Thymus (tissue), 11 donors: ENCODE data around the gene DUOXA2. TPM values are rescaled to one million over a fixed set of nuclear protein-coding genes. Genes with fewer than 3 reads are reported as not detected.
"Not testable (repeated sequence)": the region's sequence is repeated elsewhere in the genome, so short reads cannot be mapped to it uniquely, and the experiment has no call there.

Experiments used
- DNase-seq, 9 donors: peaks; one replicate each; pipeline ENCODE4 v3.0.0-alpha.2; 2013; ENCODE audit warnings: low spot score in 9 of 9, low read depth in 6 of 9, missing footprints in 1 of 9
- H3K27ac ChIP-seq, 2 donors: one replicate each; pipeline ENCODE4 v1.5.1; 2013; ENCODE audit warnings: control low read depth in 1 of 2, low read depth in 1 of 2, low read length in 1 of 2, mild to moderate bottlenecking in 1 of 2, moderate library complexity in 1 of 2
- H3K27me3 ChIP-seq, 2 donors: one replicate each; pipeline ENCODE4 v1.5.1; 2013; ENCODE audit warnings: low read length in 1 of 2; ENCODE audit not compliant: control insufficient read depth in 2 of 2, insufficient read depth in 1 of 2
- H3K36me3 ChIP-seq, 2 donors: one replicate each; pipeline ENCODE4 v1.5.1; 2013; ENCODE audit warnings: low read length in 1 of 2, mild to moderate bottlenecking in 1 of 2, moderate library complexity in 1 of 2; ENCODE audit not compliant: control insufficient read depth in 2 of 2, insufficient read depth in 2 of 2
- H3K4me1 ChIP-seq, 2 donors: one replicate each; pipeline ENCODE4 v1.5.1; 2013; ENCODE audit warnings: low read length in 2 of 2; ENCODE audit not compliant: control insufficient read depth in 2 of 2, insufficient read depth in 2 of 2
- H3K4me3 ChIP-seq, 2 donors: one replicate each; pipeline ENCODE4 v1.5.1; 2013; ENCODE audit warnings: low read length in 2 of 2, control low read depth in 1 of 2, mild to moderate bottlenecking in 1 of 2
- H3K9me3 ChIP-seq, 2 donors: one replicate each; pipeline ENCODE4 v1.5.1; 2013; ENCODE audit warnings: low read length in 1 of 2, mild to moderate bottlenecking in 1 of 2; ENCODE audit not compliant: control insufficient read depth in 2 of 2, insufficient read depth in 1 of 2
- WGBS: extraction: QIAGEN DNeasy Blood & Tissue Kit; methylation state at CpG from one replicate; pipeline ENCODE4 v1.1.7; 2013; 5-methylcytosine and 5-hydroxymethylcytosine counted together
- polyA plus RNA-seq: library from polyadenylated mRNA; stranded (reverse); fragments of 200-250 nt; gene quantifications from one replicate; pipeline ENCODE4 v1.2.3, GENCODE V29; 2013
- total RNA-seq: library from RNA; stranded (reverse); fragments of 120-200 nt; gene quantifications from one replicate; pipeline ENCODE4 v1.2.4, GENCODE V29; 2013
- donor health status: healthy.

DUOXA2 gene
- total and polyA plus RNA-seq, 2 donors = 0.05 to 0.23 TPM

GRCh38 chr15:45080593-45080992, 33.5 kb upstream of the DUOXA2 start:
- 97% methylated on average over 2 of the region's 3 CpGs for WGBS
- H3K27ac ChIP-seq, H3K36me3 ChIP-seq, H3K4me1 ChIP-seq, H3K27me3 ChIP-seq, H3K9me3 ChIP-seq, DNase-seq, H3K4me3 ChIP-seq: not testable (repeated sequence)

- not testable (repeated sequence) for H3K9me3 ChIP-seq, H3K4me3 ChIP-seq, DNase-seq, H3K27ac ChIP-seq, H3K27me3 ChIP-seq, H3K4me1 ChIP-seq, H3K36me3 ChIP-seq
- WGBS = 85% methylated on average over 10 of the region's 10 CpGs
Measured at GRCh38 chr15:45082412-45082811, 31.7 kb upstream of the DUOXA2 start.

- H3K27ac ChIP-seq = no peak overlapping the region
- no peak overlapping the region for H3K4me3 ChIP-seq
- no peaks in the 10 kb centered on the region for H3K4me1 ChIP-seq
- no peaks in the 10 kb centered on the region for H3K36me3 ChIP-seq
- DNase-seq = no peak
- H3K9me3 ChIP-seq = no peaks in the 10 kb centered on the region
- no peaks in the 10 kb centered on the region for H3K27me3 ChIP-seq
Measured at GRCh38 chr15:45083223-45083622, 30.9 kb upstream of the DUOXA2 start.

- no peak overlapping the region for H3K27ac ChIP-seq
- H3K9me3 ChIP-seq = no peaks in the 10 kb centered on the region
- DNase-seq = no peak
- H3K27me3 ChIP-seq = peaks cover 0 to 4% of the 10 kb centered on the region in 2 donors
- 86% methylated on average over 3 of the region's 3 CpGs for WGBS
- H3K4me1 ChIP-seq = no peaks in the 10 kb centered on the region
- H3K36me3 ChIP-seq = no peaks in the 10 kb centered on the region
- no peak overlapping the region for H3K4me3 ChIP-seq
Measured at GRCh38 chr15:45084163-45084562, 30.0 kb upstream of the DUOXA2 start.

GRCh38 chr15:45087513-45087912, 26.6 kb upstream of the DUOXA2 start:
- 97% methylated on average over 1 of the region's 1 CpG for WGBS
- H3K27me3 ChIP-seq = peaks cover 2 to 7% of the 10 kb centered on the region in 2 donors

GRCh38 chr15:45088801-45089711, 25.1 kb upstream of the DUOXA2 start:
- Histone ChIP-seq H3K27me3 (peaks cover 2 to 7% of the 10 kb centered on the region in 2 donors), H3K4me1 (no peaks in the 10 kb centered on the region), H3K36me3 (no peaks in the 10 kb centered on the region), H3K4me3 (no peak overlapping the region), H3K9me3 (no peaks in the 10 kb centered on the region), H3K27ac (no peak overlapping the region)
- WGBS = 95% methylated on average over 10 of the region's 10 CpGs
- DNase-seq = no peak

More at GRCh38 chr15:45087513-45087912, 26.6 kb upstream of the DUOXA2 start:
- no peaks in the 10 kb centered on the region for H3K4me1 ChIP-seq
- DNase-seq = no peak
- no peak overlapping the region for H3K4me3 ChIP-seq
- H3K9me3 ChIP-seq = no peaks in the 10 kb centered on the region
- H3K36me3 ChIP-seq = no peaks in the 10 kb centered on the region
- H3K27ac ChIP-seq = no peak overlapping the region

GRCh38 chr15:45089712-45090373, 24.3 kb upstream of the DUOXA2 start:
- no peak overlapping the region for H3K4me3 ChIP-seq
- no peaks in the 10 kb centered on the region for H3K36me3 ChIP-seq
- no peaks in the 10 kb centered on the region for H3K9me3 ChIP-seq
- no peaks in the 10 kb centered on the region for H3K4me1 ChIP-seq
- H3K27ac ChIP-seq = no peak overlapping the region
- peaks cover 2 to 7% of the 10 kb centered on the region in 2 donors for H3K27me3 ChIP-seq
- WGBS = 84% methylated on average over 3 of the region's 3 CpGs
- DNase-seq = no peak

- Histone ChIP-seq H3K36me3 (no peaks in the 10 kb centered on the region), H3K9me3 (no peaks in the 10 kb centered on the region), H3K27me3 (peaks cover 2 to 7% of the 10 kb centered on the region in 2 donors), H3K4me3 (no peak overlapping the region), H3K27ac (no peak overlapping the region), H3K4me1 (no peaks in the 10 kb centered on the region)
- 74% methylated on average over 7 of the region's 7 CpGs for WGBS
- no peak for DNase-seq
Measured at GRCh38 chr15:45091161-45091560, 23.0 kb upstream of the DUOXA2 start.

GRCh38 chr15:45091576-45091975, 22.6 kb upstream of the DUOXA2 start:
- Histone ChIP-seq H3K27me3 (peaks cover 2 to 7% of the 10 kb centered on the region in 2 donors), H3K4me1 (no peaks in the 10 kb centered on the region), H3K27ac (no peak overlapping the region), H3K9me3 (no peaks in the 10 kb centered on the region), H3K4me3 (no peak overlapping the region), H3K36me3 (no peaks in the 10 kb centered on the region)
- DNase-seq = no peak
- 95% methylated on average over 2 of the region's 2 CpGs for WGBS
